Activated naive CD4-positive, alpha-beta T cell (primary cell): ENCODE measurements around the gene RDH11.
"Not testable (repeated sequence)": the region's sequence is repeated elsewhere in the genome, so short reads cannot be mapped to it uniquely, and the experiment has no call there.

Source experiments
- DNase-seq, 4 experiments: peaks; one replicate each; lab custom pipeline; 2025; lab: John Stamatoyannopoulos, UW

The RDH11 gene

GRCh38 chr14:67695394-67695949 is at the start of gene RDH11:
Gene RDH11 (minus strand): TSS chr14:67695764. CDS start chr14:67695703, 61 bp downstream.
- DNase-seq = peak; percentile 48 to 66 (median 56)

GRCh38 chr14:67744046-67744445 is 48.5 kb upstream of the RDH11 start:
- no peak for DNase-seq

- no peak for DNase-seq
Observed at GRCh38 chr14:67738740-67739504, 43.4 kb upstream of the RDH11 start.

GRCh38 chr14:67736771-67737170 is 41.2 kb upstream of the RDH11 start:
- DNase-seq = no peak

GRCh38 chr14:67735336-67736147 is 40.0 kb upstream of the RDH11 start:
- no peak for DNase-seq

GRCh38 chr14:67734675-67735074 is 39.1 kb upstream of the RDH11 start:
- DNase-seq = no peak

GRCh38 chr14:67733616-67734015 is 38.1 kb upstream of the RDH11 start:
- no peak for DNase-seq

- DNase-seq = no peak
Observed at GRCh38 chr14:67729072-67729885, 33.7 kb upstream of the RDH11 start.

GRCh38 chr14:67728258-67728657 is 32.7 kb upstream of the RDH11 start:
- DNase-seq = no peak

GRCh38 chr14:67727361-67727760 is 31.8 kb upstream of the RDH11 start:
- no peak for DNase-seq

- DNase-seq = no peak
Observed at GRCh38 chr14:67725171-67725570, 29.6 kb upstream of the RDH11 start.

GRCh38 chr14:67722293-67722692 is 26.7 kb upstream of the RDH11 start:
- no peak for DNase-seq

- DNase-seq = no peak
Observed at GRCh38 chr14:67721875-67722274, 26.3 kb upstream of the RDH11 start.

GRCh38 chr14:67719866-67720265 is 24.3 kb upstream of the RDH11 start:
- DNase-seq = no peak

GRCh38 chr14:67719385-67719784 is 23.8 kb upstream of the RDH11 start:
- DNase-seq = not testable (repeated sequence)

GRCh38 chr14:67718265-67718664 is 22.7 kb upstream of the RDH11 start:
- DNase-seq = no peak

- no peak for DNase-seq
Observed at GRCh38 chr14:67717048-67717447, 21.5 kb upstream of the RDH11 start.

- DNase-seq = no peak
Observed at GRCh38 chr14:67710209-67710608, 14.6 kb upstream of the RDH11 start.

GRCh38 chr14:67709796-67710195 is 14.2 kb upstream of the RDH11 start:
- not testable (repeated sequence) for DNase-seq

- not testable (repeated sequence) for DNase-seq
Observed at GRCh38 chr14:67709346-67709745, 13.8 kb upstream of the RDH11 start.

- no peak for DNase-seq
Observed at GRCh38 chr14:67705211-67705610, 9.6 kb upstream of the RDH11 start.

GRCh38 chr14:67704484-67705089 is 9.0 kb upstream of the RDH11 start:
- no peak for DNase-seq
